ENCODE results near the gene CNOT2.

Gene CNOT2

GRCh38 chr12:70306676-70307075 lies 63.4 kb downstream of the CNOT2 start:
- no peak for DNase-seq

GRCh38 chr12:70307868-70308267 lies 64.6 kb downstream of the CNOT2 start:
- no peak for DNase-seq

- no peak for DNase-seq
Observed at GRCh38 chr12:70309348-70309747, 66.1 kb downstream of the CNOT2 start.

GRCh38 chr12:70314145-70314544 lies 70.9 kb downstream of the CNOT2 start:
- no peak for DNase-seq

- peak; percentile 38 to 55 for DNase-seq
Observed at GRCh38 chr12:70317781-70318180, 74.5 kb downstream of the CNOT2 start.

GRCh38 chr12:70319605-70320004 lies 76.4 kb downstream of the CNOT2 start:
- no peak for DNase-seq

- no peak for DNase-seq
Observed at GRCh38 chr12:70321191-70321590, 78.0 kb downstream of the CNOT2 start.

GRCh38 chr12:70327541-70327940 lies 84.3 kb downstream of the CNOT2 start:
- no peak for DNase-seq

GRCh38 chr12:70329728-70330127 lies 86.5 kb downstream of the CNOT2 start:
- no peak for DNase-seq

- DNase-seq, result no peak
Observed at GRCh38 chr12:70330158-70330557, 86.9 kb downstream of the CNOT2 start.

GRCh38 chr12:70332236-70332635 lies 89.0 kb downstream of the CNOT2 start:
- DNase-seq, result no peak

GRCh38 chr12:70334742-70335141 lies 91.5 kb downstream of the CNOT2 start:
- DNase-seq, result no peak

GRCh38 chr12:70338531-70338930 lies 95.3 kb downstream of the CNOT2 start:
- no peak for DNase-seq

- no peak for DNase-seq
Observed at GRCh38 chr12:70351076-70351475, 107.8 kb downstream of the CNOT2 start.

- peak; percentile 37 to 54 for DNase-seq
Observed at GRCh38 chr12:70353780-70354660, 110.8 kb downstream of the CNOT2 start.

- no peak for DNase-seq
Observed at GRCh38 chr12:70354787-70355186, 111.6 kb downstream of the CNOT2 start.

- no peak for DNase-seq
Observed at GRCh38 chr12:70355972-70356371, 112.7 kb downstream of the CNOT2 start.

- no peak for DNase-seq
Observed at GRCh38 chr12:70359458-70360197, 116.4 kb downstream of the CNOT2 start.

- DNase-seq, result no peak
Observed at GRCh38 chr12:70360218-70360617, 117.0 kb downstream of the CNOT2 start.

- DNase-seq, result no peak
Observed at GRCh38 chr12:70364695-70365397, 121.6 kb downstream of the CNOT2 start.

- no peak for DNase-seq
Observed at GRCh38 chr12:70365398-70365647, 122.1 kb downstream of the CNOT2 start.

GRCh38 chr12:70365648-70366518 lies 122.7 kb downstream of the CNOT2 start, which contains the start of gene KCNMB4:
TSS of gene KCNMB4 (plus strand) at chr12:70366290. CDS start at chr12:70366735, 445 bp downstream.
- peak; percentile 35 to 40 for DNase-seq

Measured in Kasumi-1 (cell line).